ENCODE results near the gene ACY1.
"Not testable (repeated sequence)": the region's sequence is repeated elsewhere in the genome, so short reads cannot be mapped to it uniquely, and the experiment has no call there.

ACY1 gene

GRCh38 chr3:52030714-52031310 lies 47.5 kb downstream of the ACY1 start:
- DNase-seq, result no peak

- DNase-seq, result no peak
These were observed 48.6 kb downstream of the ACY1 start for GRCh38 chr3:52031896-52032295.

DNA sequence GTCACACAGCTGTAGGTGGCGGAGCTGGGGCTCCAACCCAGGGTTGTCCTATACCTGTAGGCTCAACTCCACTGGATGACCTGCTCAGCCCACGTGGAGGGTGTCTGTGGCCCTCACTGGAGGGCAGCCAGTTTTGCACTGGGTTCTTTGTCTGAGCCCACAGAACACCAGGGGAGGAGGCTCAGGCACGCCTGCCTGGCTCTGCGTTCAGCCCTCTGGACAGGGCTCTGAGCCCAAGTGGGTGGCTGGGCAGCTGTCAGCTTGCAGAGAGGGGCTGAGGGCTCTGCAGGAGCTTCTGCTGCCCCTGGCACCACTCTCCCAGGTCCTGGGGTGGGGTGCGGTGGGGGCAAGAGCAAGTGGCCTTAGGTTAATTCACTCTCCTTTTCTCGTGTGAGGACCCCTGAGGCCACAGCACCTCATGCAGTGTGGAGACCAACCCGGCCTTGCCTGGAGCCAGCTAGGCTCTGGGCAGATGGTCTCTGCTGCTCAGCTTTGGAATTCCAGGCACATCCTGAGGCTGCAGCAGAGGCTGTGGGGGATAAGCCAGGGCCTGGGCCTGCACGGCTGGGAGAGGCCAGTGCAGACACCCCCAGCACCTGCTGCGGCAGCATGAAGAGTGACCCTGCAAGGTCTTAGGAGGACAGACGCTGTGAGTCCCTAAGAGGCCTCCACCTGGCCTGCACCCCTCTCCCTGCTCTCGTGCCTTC lies 49.5 kb downstream of the ACY1 start:
- no peak for DNase-seq

DNA sequence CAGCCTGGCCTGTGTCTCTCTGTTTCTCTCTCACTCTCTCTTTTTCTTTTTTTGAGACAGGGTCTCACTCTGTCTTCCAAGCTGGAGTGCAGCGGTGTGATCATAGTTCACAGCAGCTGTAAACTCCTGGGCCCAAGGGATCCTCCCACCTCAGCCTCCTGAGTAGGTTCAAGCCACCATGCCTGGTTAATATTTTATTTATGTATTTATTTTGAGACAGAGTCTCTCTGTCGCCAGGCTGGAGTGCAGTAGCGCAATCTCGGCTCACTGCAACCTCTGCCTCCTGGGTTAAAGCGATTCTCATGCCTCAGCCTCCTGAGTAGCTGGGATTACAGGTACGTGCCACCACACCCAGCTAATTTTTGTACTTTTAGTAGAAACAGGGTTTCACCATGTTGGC lies 50.4 kb downstream of the ACY1 start:
- not testable (repeated sequence) for DNase-seq

DNA sequence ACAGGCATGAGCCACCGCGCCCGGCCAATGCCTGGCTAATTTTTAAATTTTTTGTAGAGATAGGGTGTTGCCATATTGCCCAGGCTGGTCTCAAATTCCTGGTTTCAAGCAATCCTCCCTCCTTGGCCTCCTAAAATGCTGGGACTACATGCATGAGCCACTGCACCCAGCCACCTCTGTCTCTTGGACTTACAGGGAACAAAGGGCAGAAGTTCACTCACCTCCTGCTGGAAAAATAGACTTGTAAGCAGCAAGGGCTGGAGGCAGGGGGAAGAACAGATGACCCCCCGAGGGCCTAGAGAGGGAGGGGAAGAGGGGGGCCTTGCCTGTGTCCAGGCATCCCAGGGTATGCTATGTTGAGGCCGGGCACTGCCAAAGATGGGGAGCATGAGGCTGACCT lies 50.9 kb downstream of the ACY1 start:
- DNase-seq, result no peak

GRCh38 chr3:52034651-52035050 lies 51.3 kb downstream of the ACY1 start:
- DNase-seq, result no peak

- DNase-seq, result no peak
These were observed 52.9 kb downstream of the ACY1 start for GRCh38 chr3:52036222-52036694.

DNA sequence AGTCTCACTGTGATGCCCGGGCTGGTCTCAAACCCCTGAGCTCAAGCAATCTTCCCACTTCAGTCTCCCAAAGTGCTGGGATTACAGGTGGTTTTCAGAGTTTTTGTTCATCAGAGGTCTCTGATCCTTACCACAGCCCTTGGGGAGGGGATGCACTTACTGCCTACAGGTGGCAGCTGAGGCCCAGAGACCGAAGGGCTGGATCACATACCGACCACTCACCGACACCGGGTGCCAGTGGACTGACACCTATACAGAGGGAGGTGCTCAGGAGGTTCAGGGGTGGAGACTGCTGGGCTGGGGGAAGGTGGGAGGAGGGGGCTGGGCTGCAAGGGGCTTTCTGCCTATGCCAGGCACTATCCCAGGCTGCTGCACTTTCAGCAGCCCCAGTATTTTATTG lies 53.5 kb downstream of the ACY1 start:
- no peak for DNase-seq

- DNase-seq, result no peak
These were observed 54.0 kb downstream of the ACY1 start for GRCh38 chr3:52037291-52037690.

DNA sequence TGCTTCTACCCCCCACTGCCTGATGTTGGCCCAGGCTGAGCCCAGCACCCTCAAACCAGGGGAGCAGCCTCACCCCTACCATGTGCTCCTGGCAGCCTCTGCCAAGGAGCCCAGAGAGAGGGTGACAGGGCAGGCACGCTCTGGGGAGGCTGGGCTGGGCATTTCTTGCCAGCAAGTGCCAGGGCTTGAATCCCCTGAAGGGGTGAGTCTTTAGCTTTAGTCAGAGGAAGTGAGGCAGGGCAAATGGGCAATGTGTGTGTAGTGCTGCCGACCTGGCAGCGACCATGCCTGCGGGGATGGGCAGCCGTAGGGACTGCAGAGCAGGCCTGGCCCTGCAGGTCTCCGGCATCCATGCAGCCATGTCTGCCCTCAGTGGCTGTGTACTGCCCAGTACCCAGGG lies 54.9 kb downstream of the ACY1 start:
- DNase-seq, result no peak

Measured in SHP77 (cell line).